Prostate gland (tissue), 2 donors: ENCODE measurements around the gene MFAP2. TPM values are rescaled to one million over a fixed set of nuclear protein-coding genes. Genes with fewer than 3 reads are reported as not detected.
"Not testable (repeated sequence)": the region's sequence is repeated elsewhere in the genome, so short reads cannot be mapped to it uniquely, and the experiment has no call there.

Experiments used
- DNase-seq: peaks from one replicate; pipeline ENCODE4 v3.0.0-alpha.2; 2019; ENCODE audit warnings: low spot score
- H3K27ac ChIP-seq, 2 donors: fragments of 200-600 bp; sonication (generic); 2 replicates each; pipeline ENCODE4 v1.5.1; 2017 to 2019
- H3K27me3 ChIP-seq: fragments of 200-600 bp; sonication (generic); replicated peaks from 2 replicates; pipeline ENCODE4 v1.5.1; 2019; ENCODE audit not compliant: insufficient read depth
- H3K36me3 ChIP-seq, 2 donors: fragments of 200-600 bp; sonication (generic); 1 replicate in 1 of 2; 2 replicates in 1 of 2; pipeline versions ENCODE4 v1.5.1 to v1.8.1; 2017 to 2019
- H3K4me1 ChIP-seq: fragments of 200-600 bp; sonication (generic); replicated peaks from 2 replicates; pipeline ENCODE4 v1.5.1; 2019
- H3K4me3 ChIP-seq, 2 donors: fragments of 200-600 bp; sonication (generic); 2 replicates each; pipeline ENCODE4 v1.5.1; 2017 to 2019
- H3K9me3 ChIP-seq: fragments of 200-600 bp; sonication (generic); 2 replicates; pipeline ENCODE4 v1.5.1; 2017
- POLR2A ChIP-seq: fragments of 450-650 bp; IDR thresholded peaks from one replicate; pipeline ENCODE4 v1.6.1; 2016; ENCODE audit warnings: antibody characterized with exemption, mild to moderate bottlenecking
- POLR2AphosphoS5 ChIP-seq: sonication (generic); formaldehyde crosslinking; IDR thresholded peaks from one replicate; pipeline ENCODE4 v1.6.1; 2017; ENCODE audit warnings: antibody characterized with exemption
- WGBS: methylation state at CpG from one replicate; pipeline ENCODE4 v1.1.5; 2018; 5-methylcytosine and 5-hydroxymethylcytosine counted together
- intact Hi-C: fragments of 100-400 bp; cut with DNase I; formaldehyde crosslinking; loops from one replicate; pipeline ENCODE4 v1.14.2; 2022
- total RNA-seq, 2 donors: library from RNA; depleted of rRNA; stranded (reverse); fragments of >200 nt; gene quantifications; one replicate each; pipeline ENCODE4 v1.1.0, GENCODE V29; 2016
- TF ChIP-seq, protein P1 (sequence below), 4 experiments: fragments of 200-600 bp in 2 of 4; fragments of 450-650 bp in 2 of 4; sonication (generic) in 2 of 4; IDR thresholded peaks; 1 replicate in 3 of 4; 2 replicates in 1 of 4; pipeline ENCODE4 v1.5.1; 2016 to 2019; ENCODE audit warnings: antibody characterized with exemption in 4 of 4, mild to moderate bottlenecking in 2 of 4, moderate library complexity in 2 of 4

MFAP2 gene
- total RNA-seq, 2 donors from 2014 or later, result 6.3 to 31.0 TPM

DNA sequence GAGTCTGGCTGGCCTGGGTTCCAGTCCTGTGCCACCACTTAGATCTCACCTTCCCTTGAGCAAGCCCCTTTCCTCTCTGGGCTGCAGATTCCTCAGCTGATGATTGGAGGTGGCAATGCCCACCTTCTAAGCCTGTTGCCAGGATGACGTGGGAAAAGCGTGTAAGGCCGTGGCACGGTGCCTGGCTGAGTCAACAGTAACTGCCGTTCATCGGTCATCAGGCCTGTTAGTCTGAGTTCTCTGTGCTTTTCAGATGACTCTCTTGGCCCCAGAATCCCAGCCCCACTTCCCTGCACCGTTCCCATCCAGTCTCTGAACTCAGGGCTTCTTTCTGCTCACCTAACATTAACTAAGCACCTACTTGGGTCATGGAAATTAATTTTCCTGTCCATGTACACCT, 31.4 kb downstream of the MFAP2 start:
- DNase-seq, result peak; percentile 80
- 32% methylated on average over 7 of the region's 7 CpGs for WGBS
- peak overlapping the region; percentile 73 to 80 for H3K27ac ChIP-seq
- H3K36me3 ChIP-seq, intact Hi-C loops, H3K4me1 ChIP-seq, H3K27me3 ChIP-seq, H3K4me3 ChIP-seq, H3K9me3 ChIP-seq: not testable (repeated sequence)
- peak; percentile 43 for TF ChIP-seq POLR2AphosphoS5

DNA sequence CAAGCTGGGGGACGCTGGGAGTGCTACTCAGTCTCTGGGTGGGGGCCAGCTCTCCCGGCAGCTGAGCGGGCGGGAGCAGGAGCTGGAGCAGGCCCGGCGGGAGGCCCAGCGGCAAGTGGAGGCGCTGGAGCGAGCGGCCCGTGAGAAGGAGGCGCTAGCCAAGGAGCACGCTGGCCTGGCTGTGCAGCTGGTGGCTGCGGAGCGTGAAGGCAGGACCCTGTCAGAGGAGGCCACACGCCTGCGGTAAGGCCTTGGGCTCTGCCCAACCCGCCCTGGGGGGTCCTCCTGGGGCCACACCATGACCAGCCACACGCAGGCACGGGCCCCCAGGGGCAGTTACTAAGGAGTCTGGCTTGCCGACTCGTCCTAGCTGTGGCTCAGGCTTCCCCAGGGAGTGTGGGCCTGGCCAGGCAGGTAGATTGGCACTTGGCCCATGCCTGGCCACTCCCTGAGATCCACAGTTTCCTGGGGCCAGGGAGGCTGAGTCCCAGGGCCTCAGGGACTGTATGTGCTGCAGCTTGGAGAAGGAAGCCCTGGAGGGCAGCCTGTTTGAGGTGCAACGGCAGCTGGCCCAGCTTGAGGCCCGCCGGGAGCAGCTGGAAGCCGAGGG, 32.0 kb downstream of the MFAP2 start:
- 35% methylated on average over 26 of the region's 26 CpGs for WGBS
- TF ChIP-seq, protein P1, sequence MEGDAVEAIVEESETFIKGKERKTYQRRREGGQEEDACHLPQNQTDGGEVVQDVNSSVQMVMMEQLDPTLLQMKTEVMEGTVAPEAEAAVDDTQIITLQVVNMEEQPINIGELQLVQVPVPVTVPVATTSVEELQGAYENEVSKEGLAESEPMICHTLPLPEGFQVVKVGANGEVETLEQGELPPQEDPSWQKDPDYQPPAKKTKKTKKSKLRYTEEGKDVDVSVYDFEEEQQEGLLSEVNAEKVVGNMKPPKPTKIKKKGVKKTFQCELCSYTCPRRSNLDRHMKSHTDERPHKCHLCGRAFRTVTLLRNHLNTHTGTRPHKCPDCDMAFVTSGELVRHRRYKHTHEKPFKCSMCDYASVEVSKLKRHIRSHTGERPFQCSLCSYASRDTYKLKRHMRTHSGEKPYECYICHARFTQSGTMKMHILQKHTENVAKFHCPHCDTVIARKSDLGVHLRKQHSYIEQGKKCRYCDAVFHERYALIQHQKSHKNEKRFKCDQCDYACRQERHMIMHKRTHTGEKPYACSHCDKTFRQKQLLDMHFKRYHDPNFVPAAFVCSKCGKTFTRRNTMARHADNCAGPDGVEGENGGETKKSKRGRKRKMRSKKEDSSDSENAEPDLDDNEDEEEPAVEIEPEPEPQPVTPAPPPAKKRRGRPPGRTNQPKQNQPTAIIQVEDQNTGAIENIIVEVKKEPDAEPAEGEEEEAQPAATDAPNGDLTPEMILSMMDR (IDR thresholded peaks at IDR 0.05), result peak in 1 of 4 experiments; percentile 17
- TF ChIP-seq POLR2AphosphoS5 (peak; percentile 46), POLR2A (peak; percentile 22)
- H3K4me3 ChIP-seq, H3K4me1 ChIP-seq, H3K27me3 ChIP-seq, intact Hi-C loops, H3K9me3 ChIP-seq, H3K36me3 ChIP-seq: not testable (repeated sequence)
- H3K27ac ChIP-seq, result peak overlapping the region; percentile 73 to 80
- peak; percentile 71 for DNase-seq

- Histone ChIP-seq H3K4me3 (no peak overlapping the region), H3K27ac (no peak overlapping the region), H3K9me3 (no peaks in the 10 kb centered on the region), H3K36me3 (no peaks in the 10 kb centered on the region), H3K27me3 (no peaks in the 10 kb centered on the region), H3K4me1 (peaks cover 3% of the 10 kb centered on the region)
- DNase-seq, result no peak
- intact Hi-C loops, result loop anchor here (1.0 kb wide), 1 partner anchor 324 kb away; no protein-coding TSS in a partner anchor
- WGBS, result 87% methylated on average over 19 of the region's 19 CpGs
- no peak for TF ChIP-seq POLR2AphosphoS5
These were observed 33.8 kb downstream of the MFAP2 start for GRCh38 chr1:16946646-16947045.

DNA sequence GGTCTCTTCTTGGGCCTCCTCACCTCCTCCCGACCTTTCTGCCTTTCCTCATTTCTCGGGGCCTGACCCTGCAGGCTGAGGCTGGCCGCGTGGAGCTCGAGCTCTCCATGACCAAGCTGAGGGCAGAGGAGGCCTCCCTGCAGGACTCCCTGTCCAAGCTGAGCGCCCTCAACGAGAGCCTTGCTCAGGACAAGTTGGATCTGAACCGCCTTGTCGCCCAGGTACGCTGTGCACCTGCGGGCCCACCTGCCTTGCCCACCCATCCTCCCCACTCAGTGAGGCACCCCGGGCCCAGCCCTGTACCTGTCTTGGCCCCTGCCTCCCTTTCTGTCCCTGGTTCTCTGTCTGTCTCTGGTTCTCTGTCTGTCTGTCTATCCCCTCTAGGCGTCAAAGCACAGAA, 34.2 kb downstream of the MFAP2 start:
- H3K27ac ChIP-seq, H3K27me3 ChIP-seq, H3K36me3 ChIP-seq, H3K4me3 ChIP-seq, H3K9me3 ChIP-seq, H3K4me1 ChIP-seq, DNase-seq: not testable (repeated sequence)
- intact Hi-C loops, result loop anchor here (1.0 kb wide), 1 partner anchor 324 kb away; no protein-coding TSS in a partner anchor
- 90% methylated on average over 13 of the region's 13 CpGs for WGBS

DNA sequence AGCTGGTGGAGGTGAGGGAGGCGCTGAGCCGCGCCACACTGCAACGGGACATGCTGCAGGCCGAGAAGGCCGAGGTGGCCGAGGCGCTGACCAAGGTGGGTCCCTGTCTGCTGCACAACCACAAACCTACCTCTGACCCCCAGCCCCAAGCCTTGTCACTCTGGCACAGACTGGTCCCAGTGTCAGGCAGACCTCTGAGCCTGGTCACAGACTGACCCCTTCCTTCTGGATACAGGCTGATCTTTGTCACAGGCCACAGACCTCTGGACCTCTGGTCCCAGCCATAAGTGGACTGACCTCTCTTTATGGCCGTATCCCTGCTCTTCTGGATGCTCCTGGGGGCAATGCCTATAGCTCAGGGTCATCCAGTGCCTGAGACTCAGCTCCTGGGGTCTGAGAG, 34.9 kb downstream of the MFAP2 start:
- H3K4me3 ChIP-seq, H3K27ac ChIP-seq, H3K36me3 ChIP-seq, H3K9me3 ChIP-seq, DNase-seq, intact Hi-C loops, H3K4me1 ChIP-seq, H3K27me3 ChIP-seq: not testable (repeated sequence)
- 84% methylated on average over 9 of the region's 9 CpGs for WGBS

DNA sequence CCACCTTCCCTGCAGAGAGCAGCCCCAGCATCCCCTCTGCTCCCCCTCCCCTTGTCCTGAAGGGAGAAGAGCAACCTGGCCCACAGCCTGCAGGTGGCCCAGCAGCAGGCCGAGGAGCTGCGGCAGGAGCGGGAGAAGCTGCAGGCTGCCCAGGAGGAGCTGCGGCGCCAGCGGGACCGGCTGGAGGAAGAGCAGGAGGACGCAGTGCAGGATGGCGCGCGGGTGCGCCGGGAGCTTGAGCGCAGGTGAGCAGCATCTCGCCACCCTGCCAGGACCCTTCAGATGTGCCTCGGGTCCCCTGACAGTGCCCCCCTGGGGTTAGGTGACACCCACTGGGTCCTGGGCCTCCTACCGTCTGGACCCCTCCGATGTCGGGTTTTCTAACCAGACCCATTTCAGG, 36.4 kb downstream of the MFAP2 start:
- H3K27ac ChIP-seq, result no peak overlapping the region
- 95% methylated on average over 19 of the region's 19 CpGs for WGBS
- no peak for DNase-seq
- no peak for TF ChIP-seq POLR2AphosphoS5
- TF ChIP-seq POLR2A, result no peak
- peaks cover 3% of the 10 kb centered on the region for H3K4me1 ChIP-seq
- H3K4me3 ChIP-seq, result no peak overlapping the region
- H3K27me3 ChIP-seq, result no peaks in the 10 kb centered on the region
- no peaks in the 10 kb centered on the region for H3K36me3 ChIP-seq
- intact Hi-C loops, result no loop called here
- H3K9me3 ChIP-seq, result no peaks in the 10 kb centered on the region

DNA sequence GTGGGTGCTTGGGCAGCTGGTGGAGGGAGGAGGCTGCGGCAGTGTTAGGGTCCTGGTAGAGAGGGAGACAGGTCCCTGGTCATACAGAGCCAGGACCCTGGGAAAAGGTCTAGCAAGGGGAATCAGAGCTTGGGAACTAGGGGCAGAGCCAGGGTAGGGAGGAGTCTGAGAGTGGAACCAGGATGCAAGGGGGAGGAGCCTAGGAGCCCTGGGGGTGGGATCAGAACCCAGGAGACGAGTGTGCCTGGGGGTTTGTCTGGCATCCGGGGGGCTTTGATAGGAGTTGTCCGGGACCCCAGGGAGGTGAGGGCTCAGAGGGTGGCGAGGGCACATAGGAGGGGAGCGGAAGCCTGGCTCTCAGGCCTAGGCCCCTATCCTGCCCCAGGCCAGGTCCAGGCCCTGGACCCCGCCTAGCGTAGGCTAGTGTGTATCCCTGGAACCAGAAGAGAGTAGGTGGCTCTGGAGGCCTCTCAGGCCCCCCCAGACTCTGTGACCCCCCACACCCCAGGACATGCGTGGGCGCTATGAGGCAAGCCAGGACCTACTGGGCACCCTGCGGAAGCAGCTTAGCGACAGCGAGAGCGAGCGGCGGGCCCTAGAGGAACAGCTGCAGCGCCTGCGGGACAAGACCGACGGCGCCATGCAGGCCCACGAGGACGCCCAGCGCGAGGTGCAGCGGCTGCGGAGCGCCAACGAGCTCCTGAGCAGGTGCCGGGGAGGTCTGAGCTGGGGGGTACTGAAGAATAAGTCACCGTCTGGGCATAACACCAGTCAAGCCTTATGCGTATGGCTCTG, 40.8 kb downstream of the MFAP2 start:
- DNase-seq, intact Hi-C loops, H3K27ac ChIP-seq, H3K36me3 ChIP-seq, H3K27me3 ChIP-seq, H3K9me3 ChIP-seq, H3K4me1 ChIP-seq, H3K4me3 ChIP-seq: not testable (repeated sequence)
- WGBS, result 94% methylated on average over 32 of the region's 32 CpGs
